Measurements from ENCODE around the gene USP6NL.
"Not testable (repeated sequence)": the region's sequence is repeated elsewhere in the genome, so short reads cannot be mapped to it uniquely, and the experiment has no call there.

The USP6NL gene

DNA sequence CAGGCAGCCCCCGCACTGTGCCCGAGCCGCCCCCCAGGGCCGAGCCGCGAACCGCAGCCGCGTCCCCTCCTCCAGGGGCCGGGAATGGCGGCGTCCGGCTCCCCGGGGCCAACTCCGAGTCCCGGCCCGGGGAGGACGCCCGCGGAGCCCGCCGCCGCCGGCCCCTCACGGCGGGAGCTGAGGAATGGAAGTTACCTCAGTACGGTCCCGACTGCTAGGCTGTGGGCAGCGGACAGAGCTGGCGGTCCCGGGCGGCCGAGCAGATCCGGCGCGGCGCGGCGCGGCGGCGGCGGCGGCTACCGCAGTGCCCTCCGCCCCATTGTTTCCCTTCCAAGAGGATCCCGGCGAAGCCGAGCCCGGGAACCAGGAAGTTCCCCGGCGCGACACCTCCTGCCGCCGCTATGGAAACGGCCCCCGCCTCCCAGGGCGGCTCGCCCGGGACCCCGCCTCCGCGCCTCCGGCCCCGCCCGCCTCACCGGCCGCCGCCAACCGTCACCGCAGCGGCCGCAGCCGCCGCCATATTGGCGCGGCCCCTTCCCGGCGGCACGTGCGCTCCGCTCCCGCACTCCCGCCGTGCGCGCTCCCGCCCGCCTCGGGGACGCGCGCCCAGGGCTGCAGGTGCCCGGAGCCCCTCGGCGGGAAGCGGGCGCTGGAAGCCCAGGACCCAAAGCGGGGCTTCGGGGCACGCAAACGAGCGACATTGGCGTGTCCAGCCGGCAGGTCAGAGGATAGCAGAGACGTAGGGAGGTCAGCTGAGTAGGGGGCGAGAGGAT lies at the start of gene USP6NL:
Gene USP6NL (minus strand): TSS at position 403 of the 773 bp plus-strand sequence. CDS start 14,016 bp downstream, outside the sequence.
- H3K4me3 ChIP-seq (ENCODE audit: low read depth, low read length): peak within 1 kb of the TSS; percentile 88

DNA sequence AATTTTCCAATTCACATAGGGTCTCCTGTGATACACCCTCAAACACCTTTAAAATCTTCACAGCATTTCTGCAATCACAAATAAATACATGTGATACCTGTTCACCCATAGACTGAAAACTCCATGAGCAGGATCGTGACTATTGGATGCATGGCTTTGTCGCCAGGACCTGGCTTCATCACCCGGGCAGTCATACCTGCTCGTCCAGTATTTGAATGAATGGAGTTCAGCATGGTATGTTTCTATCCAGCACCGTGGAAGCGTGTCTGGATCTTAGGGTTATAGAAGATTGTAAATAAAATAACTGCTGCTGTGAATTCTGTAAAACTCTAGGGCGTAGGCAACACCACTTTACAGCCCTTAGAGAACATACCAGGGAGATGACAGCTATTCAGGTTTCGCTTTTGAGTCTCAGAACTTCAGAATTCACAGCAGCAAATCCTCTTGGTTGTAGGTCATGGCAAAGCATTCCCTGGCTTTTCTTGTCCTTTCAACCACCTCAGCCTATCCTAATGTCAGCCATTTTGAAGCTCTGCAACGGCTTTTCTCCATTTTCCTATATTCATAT lies 47.4 kb upstream of the USP6NL start:
- H3K4me3 ChIP-seq (ENCODE audit: low read depth, low read length): no peak overlapping the region

DNA sequence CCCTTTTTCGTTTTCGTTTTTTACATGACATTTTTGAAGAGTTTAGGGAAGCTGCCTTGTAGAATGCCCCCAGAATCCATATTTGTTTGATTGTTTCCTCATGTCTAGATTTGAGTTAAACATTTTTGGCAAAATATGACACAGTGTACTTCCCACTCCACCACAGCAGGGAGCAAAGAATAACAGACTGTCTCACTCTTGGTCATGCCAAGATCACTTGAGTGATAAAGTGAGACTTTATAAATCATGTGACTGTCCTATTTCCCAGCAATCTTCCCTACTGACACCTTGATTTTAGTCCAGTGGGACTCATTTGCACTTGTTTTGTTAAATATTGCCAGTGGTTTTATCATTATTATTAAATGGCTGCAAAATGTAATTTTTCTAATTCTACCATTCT lies 44.4 kb upstream of the USP6NL start:
- H3K4me3 ChIP-seq (ENCODE audit: low read depth, low read length): no peak overlapping the region

DNA sequence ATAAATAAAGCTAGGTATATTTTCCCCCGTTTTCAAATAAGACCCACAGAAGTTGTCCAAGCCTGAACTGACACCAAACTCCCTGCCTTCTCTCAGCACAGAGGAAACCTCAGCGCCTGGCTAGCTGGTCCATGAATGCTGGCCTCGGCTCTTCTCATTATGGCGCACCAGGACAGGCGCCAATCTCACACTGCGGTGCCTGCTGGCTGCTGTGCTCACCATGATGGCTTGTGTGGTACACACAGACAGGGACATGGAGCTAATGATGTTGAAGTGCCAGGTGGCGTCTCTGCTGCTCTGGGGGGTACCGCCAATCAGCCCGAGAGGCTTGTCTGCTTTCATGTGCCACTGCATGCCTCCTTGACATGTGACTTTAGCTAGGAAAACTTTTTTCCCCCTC lies 43.2 kb upstream of the USP6NL start:
- H3K4me3 ChIP-seq (ENCODE audit: low read depth, low read length): no peak overlapping the region

DNA sequence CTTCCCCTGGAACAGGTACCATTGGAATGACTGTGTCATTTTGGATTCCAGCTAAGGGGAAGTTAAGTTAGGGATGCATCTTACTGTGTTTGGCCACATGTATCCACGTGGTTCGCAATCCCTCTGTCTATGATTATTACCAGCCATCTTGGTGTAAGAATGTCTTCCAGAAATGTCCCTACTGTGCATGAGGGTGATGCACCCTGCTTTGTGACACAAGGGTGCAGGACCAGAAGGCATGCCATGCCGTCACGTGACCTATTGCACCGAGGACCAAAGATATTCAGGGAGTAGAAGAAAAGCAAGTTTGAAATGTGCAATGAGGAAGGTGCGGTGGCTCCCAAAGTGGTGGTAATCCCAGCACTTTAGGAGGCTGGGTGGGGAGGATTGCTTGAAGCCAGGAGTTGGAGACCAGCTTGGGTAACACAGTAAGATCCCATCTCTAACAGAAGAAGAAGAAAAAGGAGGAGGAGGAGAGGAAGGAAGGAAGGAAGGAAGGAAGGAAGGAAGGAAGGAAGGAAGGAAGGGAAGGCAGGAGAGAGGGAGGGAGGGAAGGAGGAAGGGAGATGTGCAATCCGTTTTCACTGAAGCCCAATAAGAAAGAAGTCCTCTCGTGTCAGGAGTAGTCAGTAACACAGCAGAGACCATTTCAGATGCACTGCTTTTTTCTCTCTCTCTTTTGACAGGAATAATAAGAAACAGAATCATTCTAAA lies 42.5 kb upstream of the USP6NL start:
- H3K4me3 ChIP-seq (ENCODE audit: low read depth, low read length): no peak overlapping the region

DNA sequence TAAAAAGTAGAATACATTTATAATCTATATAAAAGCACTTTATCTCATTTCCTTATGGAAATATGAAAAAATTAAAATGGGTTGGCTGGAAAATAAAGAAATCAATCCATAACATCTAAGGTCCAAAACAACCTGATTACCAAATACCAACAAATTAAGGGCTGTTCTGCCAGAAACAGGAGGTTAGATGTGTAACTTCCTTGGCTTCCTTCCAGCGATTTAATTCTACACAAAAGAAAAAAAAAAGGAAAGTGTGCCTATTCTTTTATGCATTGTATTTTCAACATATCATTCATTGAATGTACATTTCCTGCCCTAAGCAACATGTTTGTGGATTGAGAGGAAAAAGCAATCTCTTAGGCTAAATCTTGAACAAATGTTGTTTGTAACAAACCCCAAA lies 36.2 kb upstream of the USP6NL start:
- no peak overlapping the region for H3K4me3 ChIP-seq (ENCODE audit: low read depth, low read length)

DNA sequence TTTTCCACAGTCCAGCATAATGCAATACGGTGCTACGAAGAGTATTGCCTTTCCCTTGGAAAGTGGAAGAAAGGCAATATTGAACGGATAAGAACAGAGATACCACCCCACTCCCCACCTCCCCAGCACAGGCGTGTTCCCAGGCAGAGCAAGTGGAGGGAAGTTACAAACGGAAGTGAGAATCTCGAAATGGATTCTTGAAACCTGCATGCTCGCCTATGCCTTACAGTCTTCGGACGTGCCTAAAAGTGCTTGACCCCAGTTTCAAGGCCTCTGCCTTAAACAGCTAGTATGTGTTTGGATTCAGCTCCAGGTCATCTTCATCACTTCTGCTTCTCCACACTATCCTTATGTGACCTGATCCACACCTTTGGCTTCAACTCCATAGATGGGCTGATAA lies 35.0 kb upstream of the USP6NL start:
- H3K4me3 ChIP-seq (ENCODE audit: low read depth, low read length): no peak overlapping the region

DNA sequence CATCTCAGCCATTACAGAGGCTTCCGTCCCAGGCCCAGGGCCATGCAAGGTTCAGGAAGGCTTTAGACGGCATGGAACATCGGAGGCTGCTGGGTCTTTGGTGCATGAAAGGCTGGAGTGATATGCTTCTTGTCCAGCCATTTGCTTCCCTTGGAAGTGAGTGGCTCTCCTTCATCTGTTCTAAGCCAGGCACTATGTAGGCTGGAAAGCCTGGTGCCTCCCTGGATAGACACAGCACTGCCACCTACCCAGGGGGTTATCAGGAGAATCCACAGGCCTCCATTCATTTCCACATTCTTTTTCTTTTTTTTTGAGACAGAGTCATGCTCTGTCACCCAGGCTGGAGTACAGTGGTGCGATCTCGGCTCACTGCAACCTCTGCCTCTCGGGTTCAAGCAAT lies 31.6 kb upstream of the USP6NL start:
- H3K4me3 ChIP-seq (ENCODE audit: low read depth, low read length): no peak overlapping the region

DNA sequence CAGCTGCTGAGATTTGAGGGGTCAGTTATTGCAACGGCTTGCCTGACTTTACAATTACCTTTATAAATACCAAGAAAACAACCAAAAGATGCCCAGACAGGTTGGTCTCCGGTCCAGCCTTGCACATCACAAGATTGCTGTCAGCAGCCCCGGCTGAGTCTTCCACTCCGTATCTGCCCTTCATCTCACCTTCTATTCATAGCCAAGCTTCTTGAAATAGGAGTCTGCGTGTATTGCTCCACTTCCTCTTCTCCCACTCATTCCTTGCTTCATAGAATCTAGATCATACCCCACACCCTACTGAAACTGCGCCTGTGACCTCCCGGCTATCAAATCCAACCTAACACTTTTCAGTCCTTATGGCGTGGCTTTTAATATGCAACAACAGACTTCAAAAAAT lies 31.1 kb upstream of the USP6NL start:
- no peak overlapping the region for H3K4me3 ChIP-seq (ENCODE audit: low read depth, low read length)

DNA sequence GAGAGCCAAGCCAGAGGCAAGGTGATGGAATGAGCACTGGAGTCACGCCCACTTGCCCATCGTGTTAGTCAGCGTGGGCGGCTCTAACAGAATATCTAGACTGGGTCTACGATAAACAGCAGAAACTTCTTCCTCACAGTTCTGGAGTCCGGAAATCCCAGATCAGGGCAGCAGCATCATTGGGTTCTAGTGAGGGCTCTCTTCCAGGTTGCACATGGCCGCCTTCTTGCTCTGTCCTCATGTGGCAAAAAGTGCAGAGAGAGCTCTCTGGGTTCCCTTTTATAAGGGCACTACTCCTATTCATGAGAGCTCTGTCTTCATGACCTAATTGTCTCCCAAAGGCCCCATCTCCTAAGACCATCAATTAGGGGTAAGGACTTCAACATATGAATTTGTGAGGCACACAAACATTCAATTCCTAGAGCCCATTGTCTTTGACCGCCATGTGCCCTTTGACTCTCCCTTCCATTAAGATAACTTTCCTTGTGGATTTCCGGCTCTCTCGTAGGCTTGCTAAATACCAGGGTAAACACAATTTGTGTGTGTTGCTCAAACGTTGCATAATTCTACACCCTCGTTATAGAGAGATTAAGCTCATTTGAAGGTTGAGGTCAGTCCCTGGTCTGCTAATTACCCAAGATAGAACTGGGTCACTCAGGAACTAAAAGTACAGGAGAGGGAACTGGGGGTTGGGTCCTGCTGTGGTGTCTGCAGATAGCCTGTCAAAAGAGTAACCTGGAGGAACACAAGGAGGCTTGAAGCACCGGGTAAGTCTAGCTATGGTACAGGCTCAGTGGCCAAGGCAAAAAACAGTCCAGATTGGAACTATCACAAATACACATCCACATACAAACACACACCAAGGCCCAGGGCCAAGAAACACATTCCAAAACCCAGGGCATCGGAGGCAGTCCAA lies 28.7 kb upstream of the USP6NL start:
- H3K4me3 ChIP-seq (ENCODE audit: low read depth, low read length): no peak overlapping the region

DNA sequence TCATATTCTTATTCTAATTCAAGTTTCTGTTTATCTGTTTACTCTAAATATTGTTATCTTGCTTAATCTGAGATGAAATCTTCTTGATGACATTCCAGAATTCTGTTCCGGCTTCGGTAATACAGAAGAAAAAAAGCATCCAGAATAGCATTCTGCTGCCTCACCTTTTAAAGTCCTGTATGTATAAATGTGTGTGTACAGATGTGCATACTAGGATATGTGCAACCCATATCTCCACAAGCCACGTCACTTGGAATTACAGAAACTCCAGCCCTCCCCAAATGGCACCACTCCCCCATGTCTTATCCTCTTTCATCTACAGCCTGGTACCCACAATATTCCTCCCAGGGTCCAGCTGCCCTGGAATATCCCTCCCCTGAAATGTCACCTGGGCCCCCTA lies 27.9 kb upstream of the USP6NL start:
- no peak overlapping the region for H3K4me3 ChIP-seq (ENCODE audit: low read depth, low read length)

DNA sequence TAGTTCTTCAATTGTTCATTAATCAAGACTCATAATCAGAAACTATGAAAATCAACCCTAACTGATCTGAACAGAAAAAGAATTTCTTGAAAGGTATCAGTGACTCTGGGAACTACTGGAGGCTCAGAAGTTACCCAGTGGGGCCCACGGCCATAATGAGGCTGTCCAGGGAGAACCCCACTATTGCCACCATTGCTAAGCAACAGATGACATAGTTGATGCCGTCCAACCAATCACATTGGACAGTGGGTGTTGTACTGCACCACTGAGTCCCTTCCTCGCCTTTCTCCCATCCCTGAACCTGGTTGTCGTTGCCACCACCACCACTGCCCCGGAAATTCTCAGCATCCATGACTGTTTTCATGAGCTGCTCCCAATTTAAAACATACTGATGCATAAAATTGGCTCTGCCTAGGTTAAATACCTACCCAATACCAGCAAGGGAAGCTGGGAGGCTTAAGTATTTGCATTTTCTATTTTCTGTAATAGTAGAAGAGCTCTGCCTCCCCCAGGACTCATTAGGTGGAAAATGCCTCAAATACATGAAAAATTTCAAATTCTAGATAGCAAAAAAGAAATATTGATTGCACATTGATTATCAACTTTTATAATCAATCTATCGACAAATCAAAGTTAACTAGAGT lies 26.7 kb upstream of the USP6NL start:
- H3K4me3 ChIP-seq (ENCODE audit: low read depth, low read length): no peak overlapping the region

DNA sequence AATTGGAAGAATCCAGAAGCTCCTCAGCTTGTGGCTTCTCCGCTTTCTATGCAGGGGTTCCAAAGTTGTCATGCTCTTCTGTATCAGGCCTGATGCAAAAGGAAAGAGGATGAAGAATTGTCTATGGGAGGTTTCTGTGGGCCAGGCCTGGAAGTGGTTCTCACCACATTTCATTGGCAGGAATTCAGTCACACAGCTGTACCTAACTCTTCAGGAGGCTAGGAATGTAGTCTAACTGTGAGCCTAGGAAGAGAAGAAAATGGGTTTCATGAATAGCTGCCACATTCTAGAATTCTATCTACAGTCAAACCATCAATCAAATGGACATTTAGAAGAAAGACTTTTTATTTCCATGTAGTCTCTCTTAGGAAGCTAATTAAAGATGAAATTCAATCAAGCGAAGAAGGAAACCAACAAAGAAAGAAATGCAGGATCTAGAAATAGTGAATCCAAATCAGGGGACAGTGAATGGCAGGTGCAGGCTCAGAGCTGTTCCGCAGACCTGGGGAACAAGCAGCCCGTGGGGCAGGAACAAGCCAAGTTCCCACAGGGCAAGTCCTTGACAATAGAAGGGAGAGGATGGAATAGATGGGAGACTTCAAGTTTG lies 25.4 kb upstream of the USP6NL start:
- H3K4me3 ChIP-seq (ENCODE audit: low read depth, low read length): no peak overlapping the region

DNA sequence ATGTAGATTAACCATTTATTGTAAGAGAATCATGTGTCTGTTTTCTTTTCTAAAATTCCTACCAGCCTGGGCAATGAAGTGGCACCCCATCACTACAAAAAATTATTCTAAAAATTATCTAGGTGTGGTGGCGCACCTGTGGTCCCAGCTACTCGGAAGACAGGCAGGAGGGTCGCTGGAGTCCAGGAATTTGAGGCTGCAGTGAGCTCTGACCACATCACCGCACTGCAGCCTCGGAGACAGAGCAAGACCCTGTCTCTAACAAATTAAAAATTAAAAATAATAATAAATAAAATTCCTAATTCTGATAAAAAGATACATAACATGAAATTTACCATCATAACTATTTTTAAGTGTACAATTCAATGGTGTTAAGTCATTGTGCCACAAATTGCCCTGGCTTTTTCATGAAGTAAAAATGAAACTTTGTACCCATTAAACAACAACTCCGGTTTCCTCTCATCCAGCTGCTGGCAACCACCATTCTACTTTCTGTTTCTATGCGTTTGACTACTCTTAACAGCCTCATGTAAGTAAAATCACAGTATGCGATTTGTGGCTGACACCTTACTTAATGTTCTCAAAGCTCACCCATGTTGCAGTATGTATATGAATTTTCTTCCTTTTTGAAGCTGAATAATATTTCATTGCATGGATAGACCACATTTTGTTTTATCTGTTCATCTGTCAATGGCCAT lies 20.6 kb upstream of the USP6NL start:
- H3K4me3 ChIP-seq (ENCODE audit: low read depth, low read length): no peak overlapping the region

DNA sequence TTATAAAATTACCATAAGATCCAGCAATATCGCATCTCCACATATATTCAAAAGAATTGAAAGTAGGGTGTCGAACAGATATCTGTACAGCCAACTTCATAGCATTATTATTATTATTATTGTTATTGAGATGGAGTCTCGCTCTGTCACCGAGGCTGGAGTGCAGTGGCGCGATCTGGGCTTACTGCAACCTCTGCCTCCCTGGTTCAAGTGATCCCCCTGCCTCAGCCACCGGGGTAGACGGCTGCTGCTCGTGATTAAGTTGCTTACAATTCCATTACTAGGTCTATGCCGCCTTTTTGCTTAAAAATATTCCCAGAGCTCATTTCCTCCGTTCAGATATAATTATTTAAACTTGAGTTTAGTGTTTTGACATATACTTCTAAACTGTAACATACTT lies 19.8 kb upstream of the USP6NL start:
- H3K4me3 ChIP-seq (ENCODE audit: low read depth, low read length): no peak overlapping the region

DNA sequence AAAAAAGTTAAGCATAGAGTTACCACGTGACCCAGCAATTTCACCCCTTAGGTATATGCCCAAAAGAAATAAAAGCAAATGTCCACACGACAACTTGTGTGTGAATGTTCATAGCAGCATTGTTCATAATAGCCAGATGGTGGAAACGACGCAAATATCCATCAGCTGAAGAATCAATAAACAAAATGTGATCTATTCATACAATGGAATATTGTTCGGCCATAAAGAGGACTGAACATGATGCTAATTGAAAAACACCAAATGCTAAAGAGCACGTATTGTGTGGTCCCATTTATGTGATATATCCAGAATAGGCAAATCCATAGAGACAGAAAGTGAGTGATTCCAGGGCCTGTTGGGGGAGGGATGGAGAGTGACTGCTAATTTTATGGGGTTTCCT lies 18.3 kb upstream of the USP6NL start:
- no peak overlapping the region for H3K4me3 ChIP-seq (ENCODE audit: low read depth, low read length)

DNA sequence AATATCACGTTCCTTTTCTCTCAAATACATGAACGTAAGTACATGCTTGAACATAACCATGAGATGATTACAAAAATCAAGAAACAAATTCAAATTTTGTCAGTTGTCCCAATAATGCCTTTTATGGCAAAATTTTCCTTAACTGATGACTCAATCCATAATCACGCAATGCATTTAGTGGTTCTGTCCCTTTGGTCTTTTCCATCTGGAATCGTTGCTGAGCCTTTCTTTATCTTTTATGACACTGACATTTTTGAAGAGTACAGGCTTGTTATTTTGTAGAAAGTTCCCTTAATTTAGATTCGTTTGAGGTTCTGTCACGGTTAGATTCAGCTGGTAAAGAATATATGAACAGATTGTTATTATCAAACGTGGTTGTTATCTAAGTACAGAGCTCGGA lies 16.5 kb upstream of the USP6NL start:
- H3K4me3 ChIP-seq (ENCODE audit: low read depth, low read length): not testable (repeated sequence)

DNA sequence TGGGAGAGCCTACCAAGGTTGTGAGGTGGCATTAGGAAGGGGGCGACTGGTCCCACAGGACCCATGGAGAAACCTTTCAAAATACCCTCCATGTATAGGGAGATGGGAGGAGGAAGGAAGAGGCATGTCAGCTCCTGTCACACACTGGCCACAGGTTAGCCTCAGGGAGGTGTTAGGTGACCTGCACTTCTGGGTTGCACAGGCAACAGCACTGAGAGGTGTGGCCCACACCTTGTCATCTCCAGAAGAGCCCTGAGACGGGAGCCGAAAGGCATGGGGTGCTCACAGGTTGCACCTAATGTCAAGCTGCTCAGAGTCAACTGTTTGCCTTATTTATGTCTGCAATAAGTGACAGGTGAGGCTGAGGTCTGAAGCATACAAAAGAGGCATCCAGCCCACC lies 14.6 kb upstream of the USP6NL start:
- H3K4me3 ChIP-seq (ENCODE audit: low read depth, low read length): no peak overlapping the region

DNA sequence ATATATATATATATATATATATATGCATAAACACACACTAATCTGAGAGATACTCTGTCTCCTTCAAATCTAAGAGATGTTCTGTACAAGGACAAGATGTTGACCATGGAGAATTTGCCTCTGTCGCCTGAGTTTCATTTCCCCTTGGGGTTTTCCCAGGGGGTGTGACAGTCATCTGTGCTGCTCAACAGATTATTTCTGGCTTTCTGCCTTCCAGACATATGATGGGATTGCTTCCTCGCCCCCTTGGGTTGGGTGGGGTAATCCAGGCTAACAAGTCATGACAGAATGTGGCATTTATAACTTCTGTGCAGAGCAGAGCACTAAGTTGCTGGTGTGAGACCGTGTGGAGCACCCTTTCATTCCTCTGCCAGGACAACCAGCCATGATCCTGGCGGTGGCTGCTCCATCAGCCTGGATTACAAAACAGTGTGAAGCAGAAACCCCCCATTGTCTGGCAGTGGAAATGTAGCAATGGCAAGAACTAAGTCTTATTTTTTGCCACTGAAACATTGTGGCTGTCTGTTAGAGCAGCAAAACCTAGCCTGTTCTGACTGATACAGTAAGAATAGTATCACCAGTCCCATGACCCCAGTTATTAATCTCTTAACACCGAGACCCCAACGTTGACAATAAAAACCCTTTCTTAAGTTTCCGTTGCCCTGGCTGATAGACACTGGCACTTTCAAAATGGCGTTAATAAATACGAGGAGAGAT lies 13.7 kb upstream of the USP6NL start:
- H3K4me3 ChIP-seq (ENCODE audit: low read depth, low read length): no peak overlapping the region
